BLaER1 (cell line): Measurements from ENCODE around the gene KIAA2012.

Experiments used
- H3K27ac ChIP-seq: shearing (Covaris generic); formaldehyde crosslinking; 2 replicates; pipeline ENCODE4 v1.8.1; 2022
- H3K27me3 ChIP-seq: shearing (Covaris generic); formaldehyde crosslinking; 2 replicates; pipeline ENCODE4 v1.8.1; 2022
- H3K36me3 ChIP-seq: shearing (Covaris generic); formaldehyde crosslinking; 2 replicates; pipeline ENCODE4 v1.8.1; 2022
- H3K4me1 ChIP-seq: shearing (Covaris generic); formaldehyde crosslinking; 2 replicates; pipeline ENCODE4 v1.8.1; 2022
- H3K4me2 ChIP-seq: shearing (Covaris generic); formaldehyde crosslinking; 2 replicates; pipeline ENCODE4 v1.8.1; 2022
- H3K4me3 ChIP-seq: shearing (Covaris generic); formaldehyde crosslinking; 2 replicates; pipeline ENCODE4 v1.8.1; 2022
- H3K9ac ChIP-seq: shearing (Covaris generic); formaldehyde crosslinking; 2 replicates; pipeline ENCODE4 v1.8.1; 2022
- H3K9me3 ChIP-seq: shearing (Covaris generic); formaldehyde crosslinking; 2 replicates; pipeline ENCODE4 v1.8.1; 2022
- H4K20me1 ChIP-seq: shearing (Covaris generic); formaldehyde crosslinking; 2 replicates; pipeline ENCODE4 v1.8.1; 2022
- Cebpa-rat ChIP-seq: shearing (Covaris generic); IDR thresholded peaks from 2 replicates; pipeline ENCODE4 v1.8.1; 2022

Gene KIAA2012

DNA sequence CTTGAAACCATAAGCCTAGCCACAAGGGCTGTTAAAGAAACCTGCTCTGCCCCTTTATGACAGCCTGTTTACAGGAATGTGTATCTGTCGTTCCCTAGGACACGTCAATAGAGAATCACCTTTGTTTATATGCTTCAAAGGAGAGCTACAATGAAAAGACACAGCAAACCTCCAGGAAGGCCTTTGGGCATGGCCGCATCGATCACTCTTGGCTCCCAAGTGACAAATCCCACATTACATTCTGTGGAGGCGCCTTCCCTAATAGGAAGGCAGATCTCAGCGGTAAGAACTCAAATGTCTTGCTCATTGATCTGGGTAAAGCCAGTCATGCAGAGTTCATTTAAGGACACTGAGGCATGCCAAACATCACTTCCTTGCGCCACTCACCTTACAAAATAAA, 26.5 kb downstream of the KIAA2012 start:
- H3K4me1 ChIP-seq = peaks cover 29% of the 10 kb centered on the region
- H3K36me3 ChIP-seq = no peaks in the 10 kb centered on the region
- peak overlapping the region; percentile 43 for H3K4me2 ChIP-seq

DNA sequence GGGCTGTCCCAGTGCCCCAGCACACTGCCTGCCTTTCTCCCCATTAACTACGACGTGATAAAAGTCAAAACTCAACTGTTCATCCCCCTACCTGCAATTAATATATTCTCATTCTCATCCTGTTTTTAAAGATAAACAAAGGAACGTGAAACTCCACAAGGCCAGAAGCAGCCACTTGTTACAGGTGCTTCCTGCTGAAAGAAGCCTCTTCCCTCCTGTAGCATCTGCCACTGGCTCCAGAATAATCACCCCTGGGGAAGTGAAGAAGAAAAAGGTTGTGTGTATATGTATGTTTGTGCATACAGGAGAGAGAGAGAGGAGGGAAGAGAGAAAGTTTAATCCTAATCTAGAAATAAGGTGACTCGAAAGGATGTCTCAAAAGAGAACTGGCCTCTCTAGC, 27.1 kb downstream of the KIAA2012 start:
- Histone ChIP-seq H3K4me1 (peaks cover 29% of the 10 kb centered on the region), H3K9me3 (no peaks in the 10 kb centered on the region), H3K9ac (no peak overlapping the region), H3K27ac (no peak overlapping the region), H3K4me2 (peak overlapping the region; percentile 43), H4K20me1 (no peaks in the 10 kb centered on the region), H3K27me3 (no peaks in the 10 kb centered on the region), H3K4me3 (no peak overlapping the region), H3K36me3 (no peaks in the 10 kb centered on the region)
- no peak for TF ChIP-seq Cebpa-rat

More for the DNA sequence above, 26.5 kb downstream of the KIAA2012 start:
- no peaks in the 10 kb centered on the region for H3K27me3 ChIP-seq
- no peaks in the 10 kb centered on the region for H4K20me1 ChIP-seq
- no peak overlapping the region for H3K9ac ChIP-seq
- no peak overlapping the region for H3K27ac ChIP-seq
- H3K9me3 ChIP-seq = no peaks in the 10 kb centered on the region
- no peak overlapping the region for H3K4me3 ChIP-seq
- no peak for TF ChIP-seq Cebpa-rat

DNA sequence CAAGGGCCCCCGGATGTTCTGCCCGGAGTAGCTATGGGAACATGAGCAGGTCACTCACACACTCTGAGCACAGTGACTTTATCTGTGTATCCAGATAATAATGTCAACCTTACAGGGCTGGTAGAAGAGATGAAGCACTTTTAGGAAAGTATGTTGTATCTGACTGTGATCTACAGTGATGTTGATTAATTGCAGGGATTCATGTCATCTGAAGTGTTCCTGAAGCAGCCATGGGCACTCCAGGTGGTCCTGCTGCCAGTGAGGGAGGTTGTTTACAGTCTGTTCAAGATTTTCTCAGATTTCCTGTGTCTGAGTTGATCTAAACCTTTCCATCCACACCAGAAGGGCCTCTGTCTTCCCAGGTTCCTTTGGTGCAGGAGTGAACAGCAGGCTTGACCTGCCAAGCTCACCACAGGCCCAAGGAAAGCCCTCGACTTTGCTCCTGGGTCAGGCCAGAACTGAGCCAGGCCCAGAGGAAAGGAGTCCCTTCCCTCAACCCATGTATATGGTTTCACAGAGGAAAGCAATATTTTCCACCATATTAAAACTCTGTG, 28.0 kb downstream of the KIAA2012 start:
- Histone ChIP-seq H3K9ac (no peak overlapping the region), H3K4me3 (no peak overlapping the region), H3K9me3 (no peaks in the 10 kb centered on the region), H3K36me3 (no peaks in the 10 kb centered on the region), H3K4me1 (peaks cover 29% of the 10 kb centered on the region), H3K27me3 (no peaks in the 10 kb centered on the region), H3K4me2 (peak overlapping the region; percentile 43; the same call in 1 of the 2 replicates), H4K20me1 (no peaks in the 10 kb centered on the region), H3K27ac (no peak overlapping the region)
- TF ChIP-seq Cebpa-rat = no peak

DNA sequence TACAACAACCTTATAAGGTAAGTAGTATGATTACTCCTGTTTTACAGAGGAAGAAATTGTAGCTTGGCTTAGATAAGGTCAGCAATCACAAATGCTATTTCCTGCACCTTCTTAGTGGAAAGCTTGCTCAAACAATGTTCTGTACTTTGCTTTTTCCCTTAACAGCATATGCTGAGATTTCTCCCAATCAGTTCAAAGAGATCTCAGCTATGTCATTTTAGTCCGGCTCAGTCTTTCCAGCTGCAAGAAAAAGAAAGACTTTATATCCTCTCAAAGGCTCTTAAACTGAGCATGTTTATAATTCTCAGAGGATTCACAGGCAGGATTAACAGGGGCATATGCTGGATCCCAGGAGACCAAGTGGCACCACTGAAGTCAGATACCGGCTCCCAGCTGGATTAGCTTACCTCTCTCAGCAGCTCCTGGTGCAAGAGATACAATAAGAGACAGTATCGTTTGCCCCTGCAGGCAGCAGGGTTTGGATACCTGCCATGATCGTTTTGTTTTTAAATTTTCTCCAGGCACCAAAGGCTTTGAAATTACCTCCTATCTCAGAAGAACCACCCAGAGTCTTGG, 29.5 kb downstream of the KIAA2012 start:
- Histone ChIP-seq H3K36me3 (no peaks in the 10 kb centered on the region), H3K4me3 (no peak overlapping the region), H3K4me1 (peaks cover 29% of the 10 kb centered on the region), H4K20me1 (no peaks in the 10 kb centered on the region), H3K4me2 (0 out of 2 replicates have a peak overlapping the region, but pooled peaks have one; percentile 19), H3K27ac (no peak overlapping the region), H3K9ac (no peak overlapping the region), H3K27me3 (no peaks in the 10 kb centered on the region), H3K9me3 (no peaks in the 10 kb centered on the region)
- TF ChIP-seq Cebpa-rat = no peak

DNA sequence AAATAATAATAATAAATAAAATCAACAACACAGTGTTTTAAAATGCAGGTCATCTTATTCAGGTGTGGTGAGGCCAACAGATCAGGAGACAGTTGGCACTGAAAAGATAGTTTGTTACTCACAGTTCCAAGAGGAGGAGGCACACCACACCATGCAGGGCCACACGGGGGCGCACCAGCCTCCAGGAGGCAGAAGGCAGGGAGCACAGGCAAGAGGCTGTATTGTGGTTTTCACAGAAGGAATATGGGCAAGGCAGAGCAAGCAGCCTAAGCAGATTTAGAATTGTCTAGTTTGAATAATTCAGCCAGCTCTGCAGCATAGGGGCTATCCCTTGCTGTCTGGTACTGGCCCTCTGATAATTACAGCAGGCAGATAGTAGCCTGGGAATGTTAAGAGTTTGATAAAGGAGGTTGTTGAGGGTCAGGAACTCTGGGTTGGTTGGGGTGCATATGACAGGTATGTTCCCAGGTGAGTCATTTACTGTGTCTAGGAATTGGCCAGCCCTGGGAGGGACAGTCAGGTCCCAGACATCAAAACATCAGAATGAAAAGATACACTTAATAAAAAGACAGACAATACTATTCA, 31.3 kb downstream of the KIAA2012 start:
- no peaks in the 10 kb centered on the region for H3K36me3 ChIP-seq
- no peaks in the 10 kb centered on the region for H3K27me3 ChIP-seq
- no peak overlapping the region for H3K27ac ChIP-seq
- H4K20me1 ChIP-seq = no peaks in the 10 kb centered on the region
- no peak overlapping the region for H3K9ac ChIP-seq
- H3K4me2 ChIP-seq = no peak overlapping the region
- H3K9me3 ChIP-seq = no peaks in the 10 kb centered on the region
- no peak for TF ChIP-seq Cebpa-rat
- no peak overlapping the region for H3K4me3 ChIP-seq
- H3K4me1 ChIP-seq = peaks cover 28% of the 10 kb centered on the region

DNA sequence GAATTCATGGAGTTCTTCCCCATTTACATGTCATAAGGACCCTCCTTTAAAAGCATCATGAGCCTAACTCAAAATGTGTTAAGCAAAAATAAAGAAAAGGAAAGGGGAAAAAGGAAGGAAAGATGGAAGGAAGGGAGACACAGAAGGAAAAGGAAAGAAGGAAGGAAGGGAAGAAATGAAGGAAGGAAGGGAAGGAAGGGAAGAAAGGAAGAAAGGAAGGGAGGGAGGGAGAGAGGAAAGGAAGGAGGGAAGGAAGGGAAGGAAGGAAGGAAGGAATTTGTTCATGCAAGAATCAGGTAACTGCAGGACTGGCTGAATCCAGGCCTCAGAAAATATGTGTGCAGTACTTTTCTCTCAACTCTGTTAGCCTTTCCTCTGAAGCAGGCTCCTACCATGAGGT, 32.0 kb downstream of the KIAA2012 start:
- Histone ChIP-seq H3K9me3 (no peaks in the 10 kb centered on the region), H3K4me1 (peaks cover 22% of the 10 kb centered on the region), H3K27ac (no peak overlapping the region), H3K9ac (no peak overlapping the region), H3K4me2 (no peak overlapping the region), H3K36me3 (no peaks in the 10 kb centered on the region), H3K4me3 (no peak overlapping the region), H4K20me1 (no peaks in the 10 kb centered on the region), H3K27me3 (no peaks in the 10 kb centered on the region)
- TF ChIP-seq Cebpa-rat = no peak

DNA sequence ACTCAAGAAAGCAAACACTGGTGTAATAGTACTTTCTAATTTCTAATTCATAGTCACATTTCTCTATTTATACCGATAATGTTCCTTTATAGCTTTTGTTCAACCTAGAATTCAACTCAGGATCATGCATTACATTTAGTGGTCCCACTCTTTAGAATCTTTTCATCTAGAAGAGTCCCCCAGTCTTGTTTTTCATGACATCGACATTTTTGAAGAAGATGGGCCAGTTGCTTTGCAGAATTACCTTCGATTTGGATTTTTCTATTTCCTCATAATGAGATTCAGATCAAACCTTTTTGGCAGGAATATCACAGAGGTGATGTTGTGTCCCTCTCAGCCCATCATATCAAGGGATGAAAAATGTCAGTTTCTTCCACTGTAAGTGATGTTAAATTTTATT, 35.3 kb downstream of the KIAA2012 start:
- no peak for TF ChIP-seq Cebpa-rat
- Histone ChIP-seq H3K4me2 (no peak overlapping the region), H4K20me1 (no peaks in the 10 kb centered on the region), H3K9me3 (no peaks in the 10 kb centered on the region), H3K9ac (no peak overlapping the region), H3K4me3 (no peak overlapping the region), H3K36me3 (no peaks in the 10 kb centered on the region), H3K27me3 (no peaks in the 10 kb centered on the region), H3K27ac (no peak overlapping the region), H3K4me1 (no peaks in the 10 kb centered on the region)

DNA sequence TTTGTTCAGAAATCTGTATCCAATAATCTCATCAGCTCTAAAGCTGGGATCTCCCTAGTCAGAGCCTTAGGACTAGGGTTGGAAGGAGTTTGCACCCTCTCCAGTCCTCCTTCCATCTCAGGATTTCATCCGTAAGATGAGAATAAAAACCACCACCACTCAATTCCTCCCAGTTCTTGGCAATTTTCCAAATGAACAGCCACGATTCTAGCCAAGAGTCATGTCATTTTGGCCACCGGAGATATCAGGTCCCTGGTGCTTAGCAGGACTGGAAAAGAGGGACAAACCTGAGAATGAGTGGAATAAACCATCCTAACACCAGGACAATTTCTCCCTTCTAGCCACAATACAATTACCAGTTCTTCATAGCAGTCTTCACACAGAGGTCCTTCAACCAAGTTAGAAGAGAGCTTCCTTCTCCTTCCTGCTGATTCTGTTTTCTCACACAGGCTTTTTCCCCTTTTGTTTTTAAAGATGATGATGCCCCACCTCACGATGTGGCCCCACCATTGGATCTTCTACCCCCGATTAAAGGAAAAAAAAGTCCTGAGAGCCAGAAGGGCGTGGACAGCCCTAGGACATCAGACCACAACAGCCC, 36.2 kb downstream of the KIAA2012 start:
- Histone ChIP-seq H3K4me3 (no peak overlapping the region), H3K9me3 (no peaks in the 10 kb centered on the region), H3K9ac (no peak overlapping the region), H3K27ac (no peak overlapping the region), H3K36me3 (no peaks in the 10 kb centered on the region), H3K4me2 (no peak overlapping the region), H4K20me1 (no peaks in the 10 kb centered on the region), H3K4me1 (no peaks in the 10 kb centered on the region), H3K27me3 (no peaks in the 10 kb centered on the region)
- TF ChIP-seq Cebpa-rat = no peak

DNA sequence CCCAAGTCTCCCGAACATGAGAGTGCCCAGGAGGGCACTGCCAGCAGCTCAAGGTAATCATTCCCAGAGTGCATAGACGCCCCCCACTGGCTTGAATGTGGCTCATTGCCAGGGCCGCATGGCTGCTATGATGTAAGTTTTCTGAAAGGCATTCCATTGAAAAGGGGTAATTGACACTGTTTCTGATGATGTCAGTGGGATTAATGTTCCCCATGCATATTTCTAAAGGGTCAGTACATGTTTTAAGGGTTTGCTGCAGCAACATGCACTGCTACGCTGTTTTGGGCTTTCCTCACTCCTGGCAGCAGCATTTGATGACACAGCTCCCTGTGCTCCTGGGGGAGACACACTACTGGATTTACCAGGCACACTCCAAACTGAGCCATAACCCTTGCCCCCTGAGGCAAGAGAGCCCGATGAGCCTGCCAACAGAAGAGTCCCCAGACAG, 36.7 kb downstream of the KIAA2012 start:
- H3K4me3 ChIP-seq = no peak overlapping the region
- no peak overlapping the region for H3K4me2 ChIP-seq
- H3K9ac ChIP-seq = no peak overlapping the region
- H3K9me3 ChIP-seq = no peaks in the 10 kb centered on the region
- H3K27ac ChIP-seq = no peak overlapping the region
- no peaks in the 10 kb centered on the region for H4K20me1 ChIP-seq
- H3K36me3 ChIP-seq = no peaks in the 10 kb centered on the region
- no peak for TF ChIP-seq Cebpa-rat
- H3K4me1 ChIP-seq = no peaks in the 10 kb centered on the region
- no peaks in the 10 kb centered on the region for H3K27me3 ChIP-seq

DNA sequence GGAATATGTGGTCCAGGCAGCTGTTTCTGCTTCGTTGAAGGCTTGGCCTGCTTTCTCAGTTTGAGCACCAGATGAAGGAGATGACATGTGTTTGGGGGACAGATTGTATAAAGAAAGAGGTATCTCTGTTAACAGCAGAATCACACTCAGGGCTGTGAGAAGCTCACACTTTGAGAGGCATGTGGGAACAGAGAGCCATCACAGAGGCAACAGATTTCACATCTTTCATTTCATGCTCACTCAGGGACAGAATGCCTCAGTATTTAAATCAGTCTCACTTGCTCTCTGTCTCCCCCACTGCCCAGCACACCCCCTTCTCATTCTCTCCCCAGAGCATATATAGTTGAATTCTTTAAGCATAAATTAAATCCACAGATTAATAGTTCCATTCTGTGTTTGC, 37.4 kb downstream of the KIAA2012 start:
- Histone ChIP-seq H4K20me1 (no peaks in the 10 kb centered on the region), H3K4me1 (no peaks in the 10 kb centered on the region), H3K4me3 (no peak overlapping the region), H3K36me3 (no peaks in the 10 kb centered on the region), H3K27me3 (no peaks in the 10 kb centered on the region), H3K4me2 (no peak overlapping the region), H3K9ac (no peak overlapping the region), H3K9me3 (no peaks in the 10 kb centered on the region), H3K27ac (no peak overlapping the region)
- TF ChIP-seq Cebpa-rat = no peak
